ENCODE data around the gene TMEM116. TPM values are rescaled to one million over a fixed set of nuclear protein-coding genes. Genes with fewer than 3 reads are reported as not detected.
"Not testable (repeated sequence)": the region's sequence is repeated elsewhere in the genome, so short reads cannot be mapped to it uniquely, and the experiment has no call there.

The TMEM116 gene
- total RNA-seq, 2 experiments from 2014 or later, result 12.7 to 13.1 TPM

DNA sequence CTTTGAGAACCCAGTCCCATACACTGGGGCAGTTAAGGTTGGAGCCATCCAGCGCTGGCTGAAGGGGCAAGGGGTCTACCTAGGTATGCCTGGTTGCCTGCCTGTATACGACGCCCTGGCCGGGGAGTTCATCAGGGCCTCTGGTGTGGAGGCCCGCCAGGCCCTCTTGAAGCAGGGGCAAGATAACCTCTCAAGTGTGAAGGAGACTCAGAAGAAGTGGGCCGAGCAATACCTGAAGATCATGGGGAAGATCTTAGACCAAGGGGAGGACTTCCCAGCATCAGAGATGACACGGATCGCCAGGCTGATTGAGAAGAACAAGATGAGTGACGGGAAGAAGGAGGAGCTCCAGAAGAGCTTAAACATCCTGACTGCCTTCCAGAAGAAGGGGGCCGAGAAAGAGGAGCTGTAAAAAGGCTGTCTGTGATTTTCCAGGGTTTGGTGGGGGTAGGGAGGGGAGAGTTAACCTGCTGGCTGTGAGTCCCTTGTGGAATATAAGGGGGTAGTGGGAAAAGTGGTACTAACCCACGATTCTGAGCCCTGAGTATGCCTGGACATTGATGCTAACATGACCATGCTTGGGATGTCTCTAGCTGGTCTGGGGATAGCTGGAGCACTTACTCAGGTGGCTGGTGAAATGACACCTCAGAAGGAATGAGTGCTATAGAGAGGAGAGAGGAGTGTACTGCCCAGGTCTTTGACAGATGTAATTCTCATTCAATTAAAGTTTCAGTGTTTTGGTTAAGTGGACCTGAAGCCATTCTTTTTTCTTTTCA, 9.5 kb upstream of the TMEM116 start:
- no peak for DNase-seq
- H3K36me3 Mint-ChIP-seq (ENCODE audit: low read depth), result peaks cover 66% of the 10 kb centered on the region
- H3K4me1 Mint-ChIP-seq (ENCODE audit: low read depth), result peaks cover 31% of the 10 kb centered on the region
- H3K27me3 Mint-ChIP-seq (ENCODE audit: low read depth), result no peaks in the 10 kb centered on the region
- no peaks in the 10 kb centered on the region for H3K9me3 Mint-ChIP-seq (ENCODE audit: insufficient read depth)
- H3K27ac Mint-ChIP-seq, result peak overlapping the region; percentile 50
- POLR2A ChIA-PET, result interaction anchor here (0.7 to 1.9 kb wide), 4 partner anchors 8 to 103 kb away, joined by 3 to 8 read pairs (median 6); partner anchors contain the start of genes TMEM116 and TRAFD1
- H3K4me3 Mint-ChIP-seq, result no peak overlapping the region
- ATAC-seq, result peak; percentile 25
- CTCF ChIA-PET, result interaction anchor here (1.0 to 2.6 kb wide), 4 partner anchors 9 to 389 kb away, joined by 3 to 14 read pairs (median 6); partner anchors contain the start of genes ERP29 and TMEM116

DNA sequence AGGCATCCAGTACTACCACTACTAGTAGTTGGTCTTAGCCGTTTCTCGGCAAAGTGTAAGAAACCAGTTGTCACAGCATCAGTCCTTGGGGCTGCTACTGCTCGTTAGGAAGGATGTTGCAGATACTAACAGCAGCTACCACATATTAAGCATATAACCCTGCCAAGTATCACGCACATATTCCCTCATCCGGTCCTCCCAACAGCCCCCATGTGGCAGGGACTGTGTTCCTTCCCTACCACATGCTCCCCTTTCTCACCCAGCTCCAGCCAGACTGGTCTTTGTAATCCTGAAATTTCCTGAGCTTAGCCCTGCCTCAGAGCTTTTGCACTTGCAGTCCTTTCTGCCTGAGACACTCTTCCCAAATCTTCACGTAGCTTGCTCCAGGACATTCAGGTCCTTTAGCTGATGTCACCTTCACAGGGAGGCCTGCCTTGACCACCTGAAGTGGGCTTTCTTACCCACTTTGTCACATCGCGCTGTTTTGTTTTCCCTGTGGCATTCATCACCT, 8.0 kb upstream of the TMEM116 start:
- ATAC-seq (no peak), DNase-seq (no peak)
- peaks cover 73% of the 10 kb centered on the region for H3K36me3 Mint-ChIP-seq (ENCODE audit: low read depth)
- ChIA-PET CTCF (interaction anchor here (1.0 to 2.6 kb wide), 2 partner anchors 75 to 366 kb away, joined by 3 to 8 read pairs; no protein-coding TSS in a partner anchor), POLR2A (interaction anchor here (1.1 kb wide), 1 partner anchor 85 kb away, joined by 3 read pairs; no protein-coding TSS in a partner anchor)
- peak overlapping the region; percentile 48 for H3K27ac Mint-ChIP-seq
- H3K4me3 Mint-ChIP-seq, result no peak overlapping the region
- no peaks in the 10 kb centered on the region for H3K27me3 Mint-ChIP-seq (ENCODE audit: low read depth)
- peaks cover 35% of the 10 kb centered on the region for H3K4me1 Mint-ChIP-seq (ENCODE audit: low read depth)
- no peaks in the 10 kb centered on the region for H3K9me3 Mint-ChIP-seq (ENCODE audit: insufficient read depth)

DNA sequence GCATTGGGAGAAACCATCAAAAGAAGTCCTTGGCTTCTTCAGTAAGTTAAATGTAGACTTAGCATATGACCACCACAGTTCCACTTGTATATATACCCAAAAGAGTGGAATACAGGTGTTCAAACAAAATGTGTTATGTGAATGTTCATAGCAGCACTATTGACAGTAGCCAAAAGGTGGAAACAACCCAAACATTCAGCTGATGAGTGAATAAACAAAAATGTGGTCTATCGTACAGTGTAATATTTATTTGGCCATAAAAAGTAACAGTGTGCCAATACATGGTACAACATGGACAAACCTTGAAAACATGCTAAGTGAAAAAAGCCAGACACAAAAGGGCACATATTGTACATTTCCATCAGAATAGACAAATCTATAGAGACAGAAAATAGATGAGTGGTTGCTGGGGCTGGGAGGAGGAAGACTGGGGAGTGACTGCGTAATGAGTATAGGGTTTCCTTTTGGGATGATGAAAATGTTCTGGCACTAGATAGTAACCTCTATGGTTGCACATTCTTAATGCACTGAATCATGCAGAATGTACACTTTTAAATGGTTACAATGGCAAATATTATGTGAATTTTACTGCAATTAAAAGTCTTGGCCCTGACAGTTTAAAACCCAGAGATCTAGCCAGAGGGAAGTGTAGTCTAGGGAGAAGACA, 5.7 kb upstream of the TMEM116 start:
- Mint-ChIP-seq H3K9me3 (ENCODE audit: insufficient read depth) (no peaks in the 10 kb centered on the region), H3K36me3 (ENCODE audit: low read depth) (peaks cover 69% of the 10 kb centered on the region), H3K4me1 (ENCODE audit: low read depth) (peaks cover 43% of the 10 kb centered on the region), H3K27me3 (ENCODE audit: low read depth) (no peaks in the 10 kb centered on the region), H3K27ac (peak overlapping the region; percentile 45), H3K4me3 (no peak overlapping the region)
- DNase-seq (no peak), ATAC-seq (no peak)
- CTCF ChIA-PET, result interaction anchor here (1.7 kb wide), 1 partner anchor 74 kb away, joined by 5 read pairs; no protein-coding TSS in a partner anchor
- POLR2A ChIA-PET, result no interaction called here

DNA sequence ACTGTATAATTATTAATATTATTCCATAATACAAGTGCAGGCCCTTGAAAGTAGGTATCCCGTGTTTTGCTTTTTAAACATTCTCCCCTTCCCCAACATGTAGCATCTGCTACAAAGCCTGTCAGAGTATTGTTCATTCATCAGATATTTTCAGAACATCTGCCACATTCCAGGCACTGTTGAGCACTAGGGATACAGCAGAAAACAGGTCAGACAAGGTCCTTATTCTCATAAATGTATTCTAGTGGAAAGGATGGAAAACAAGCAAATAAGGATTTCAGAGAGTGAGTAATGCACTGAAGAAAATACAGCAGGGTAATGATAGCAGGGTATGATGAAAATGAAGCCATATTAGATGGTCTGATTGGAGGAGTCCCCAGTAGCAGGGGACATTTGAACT, 4.1 kb upstream of the TMEM116 start:
- Mint-ChIP-seq H3K36me3 (ENCODE audit: low read depth) (peaks cover 66% of the 10 kb centered on the region), H3K9me3 (ENCODE audit: insufficient read depth) (no peaks in the 10 kb centered on the region), H3K27ac (no peak overlapping the region), H3K4me3 (no peak overlapping the region), H3K4me1 (ENCODE audit: low read depth) (peaks cover 41% of the 10 kb centered on the region), H3K27me3 (ENCODE audit: low read depth) (no peaks in the 10 kb centered on the region)
- ChIA-PET CTCF (interaction anchor here (1.1 to 6.2 kb wide), 2 partner anchors 49 to 72 kb away, joined by 3 to 63 read pairs; no protein-coding TSS in a partner anchor), POLR2A (no interaction called here)
- no peak for DNase-seq
- ATAC-seq, result no peak

- H3K9me3 Mint-ChIP-seq (ENCODE audit: insufficient read depth), result no peaks in the 10 kb centered on the region
- POLR2A ChIA-PET, result no interaction called here
These were observed 3.0 kb upstream of the TMEM116 start for GRCh38 chr12:112015938-112016337.

DNA sequence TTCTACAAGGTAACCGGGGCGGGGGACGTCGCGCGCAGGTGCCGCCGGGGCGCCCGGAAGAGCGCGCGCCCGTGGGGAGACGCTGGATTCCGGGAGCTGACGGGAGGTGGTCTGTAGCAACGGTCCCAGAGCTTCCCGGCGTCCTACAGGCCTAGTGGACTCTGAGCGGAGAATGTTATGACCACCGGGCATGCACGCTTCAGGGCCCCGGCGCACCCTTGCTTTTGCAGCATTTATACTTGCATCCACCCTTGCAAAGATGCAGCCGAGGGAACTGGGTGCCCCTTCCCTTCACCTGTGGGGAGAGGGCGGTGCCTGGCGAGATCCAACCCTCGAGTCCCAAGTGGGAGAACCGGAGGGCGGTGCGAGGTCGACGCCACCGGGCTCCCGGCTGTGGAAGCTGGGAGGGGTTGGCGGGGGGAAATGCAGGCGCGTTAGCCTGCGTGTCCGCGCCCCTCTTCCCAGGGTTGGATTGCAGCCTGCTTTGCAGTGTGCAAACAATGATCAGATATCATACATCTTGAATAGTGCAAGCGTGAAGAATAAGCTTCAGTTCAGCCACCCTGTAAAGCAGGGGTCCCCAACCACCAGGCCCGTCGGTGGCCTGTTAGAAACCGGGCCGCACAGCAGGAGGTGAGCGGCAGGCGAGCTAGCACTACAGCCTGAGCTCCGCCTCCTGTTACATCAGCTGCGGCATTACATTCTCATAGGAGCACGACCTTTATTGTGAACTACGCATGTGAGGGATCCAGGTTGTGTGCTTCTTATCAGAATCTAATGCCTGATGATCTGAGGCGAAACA, 837 bp upstream of the TMEM116 start:
- peak; percentile 83 for DNase-seq
- ChIA-PET POLR2A (interaction anchor here (0.6 to 4.0 kb wide), 22 partner anchors 10 to 405 kb away, joined by 3 to 91 read pairs (median 7); partner anchors contain the start of genes ACAD10, BRAP, NAA25 and PTPN11), CTCF (interaction anchor here (0.7 to 6.2 kb wide), 31 partner anchors 9 to 374 kb away, joined by 3 to 63 read pairs (median 4); partner anchors contain the start of gene TRAFD1)
- H3K27ac Mint-ChIP-seq, result peak overlapping the region; percentile 95
- H3K9me3 Mint-ChIP-seq (ENCODE audit: insufficient read depth), result no peaks in the 10 kb centered on the region
- peaks cover 58% of the 10 kb centered on the region for H3K36me3 Mint-ChIP-seq (ENCODE audit: low read depth)
- peak; percentile 54 for ATAC-seq
- no peaks in the 10 kb centered on the region for H3K27me3 Mint-ChIP-seq (ENCODE audit: low read depth)
- peak overlapping the region; percentile 92 for H3K4me3 Mint-ChIP-seq
- peaks cover 57% of the 10 kb centered on the region for H3K4me1 Mint-ChIP-seq (ENCODE audit: low read depth)

More at GRCh38 chr12:112015938-112016337, 3.0 kb upstream of the TMEM116 start:
- Mint-ChIP-seq H3K27ac (peak overlapping the region; percentile 63), H3K36me3 (ENCODE audit: low read depth) (peaks cover 67% of the 10 kb centered on the region), H3K4me1 (ENCODE audit: low read depth) (peaks cover 52% of the 10 kb centered on the region), H3K27me3 (ENCODE audit: low read depth) (no peaks in the 10 kb centered on the region), H3K4me3 (peak overlapping the region; percentile 30)
- CTCF ChIA-PET, result interaction anchor here (0.6 to 6.2 kb wide), 4 partner anchors 50 to 575 kb away, joined by 3 to 63 read pairs (median 4); no protein-coding TSS in a partner anchor
- DNase-seq, result no peak
- ATAC-seq, result no peak

DNA sequence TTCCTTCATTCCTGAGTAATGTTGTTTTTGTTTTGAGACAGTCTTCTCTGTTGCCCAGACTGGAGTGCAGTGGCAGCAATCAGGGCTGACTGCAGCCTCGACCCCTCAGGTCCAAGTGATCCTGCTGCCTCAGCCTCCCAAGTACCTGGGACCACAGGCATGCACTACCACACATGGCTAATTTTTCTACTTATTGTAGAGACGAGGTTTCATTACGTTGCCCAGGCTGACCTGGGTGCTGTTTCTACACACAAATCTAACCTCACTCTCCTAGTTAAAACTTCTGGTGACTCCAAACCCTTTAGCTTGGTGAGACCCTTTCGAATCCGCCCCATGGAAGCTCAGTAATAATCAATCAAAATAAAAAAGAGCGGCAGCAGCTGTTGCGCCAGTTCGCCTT, 1.3 kb downstream of the TMEM116 start:
- DNase-seq (no peak), ATAC-seq (no peak)
- Mint-ChIP-seq H3K36me3 (ENCODE audit: low read depth) (peaks cover 46% of the 10 kb centered on the region), H3K4me1 (ENCODE audit: low read depth) (peaks cover 44% of the 10 kb centered on the region), H3K9me3 (ENCODE audit: insufficient read depth) (no peaks in the 10 kb centered on the region), H3K27ac (peak overlapping the region; percentile 95), H3K27me3 (ENCODE audit: low read depth) (no peaks in the 10 kb centered on the region), H3K4me3 (peak overlapping the region; percentile 92)
- POLR2A ChIA-PET, result interaction anchor here (0.6 to 4.0 kb wide), 10 partner anchors 9 to 73 kb away, joined by 3 to 91 read pairs (median 6); no protein-coding TSS in a partner anchor
- CTCF ChIA-PET, result interaction anchor here (1.7 to 6.2 kb wide), 5 partner anchors 9 to 119 kb away, joined by 4 to 63 read pairs (median 39); no protein-coding TSS in a partner anchor

- POLR2A ChIA-PET, result interaction anchor here (0.6 to 1.3 kb wide), 5 partner anchors 10 to 98 kb away, joined by 3 to 4 read pairs (median 3); partner anchors contain the start of gene NAA25
- no peak for DNase-seq
- H3K4me3 Mint-ChIP-seq, result peak overlapping the region; percentile 92
- ATAC-seq, result no peak
- no peaks in the 10 kb centered on the region for H3K27me3 Mint-ChIP-seq (ENCODE audit: low read depth)
- H3K9me3 Mint-ChIP-seq (ENCODE audit: insufficient read depth), result no peaks in the 10 kb centered on the region
- H3K27ac Mint-ChIP-seq, result peak overlapping the region; percentile 95
- H3K36me3 Mint-ChIP-seq (ENCODE audit: low read depth), result peaks cover 37% of the 10 kb centered on the region
- CTCF ChIA-PET, result interaction anchor here (0.7 to 0.9 kb wide), 2 partner anchors 17 to 65 kb away, joined by 3 read pairs; no protein-coding TSS in a partner anchor
- H3K4me1 Mint-ChIP-seq (ENCODE audit: low read depth), result peaks cover 41% of the 10 kb centered on the region
These were observed 2.3 kb downstream of the TMEM116 start for GRCh38 chr12:112010415-112011344.

GRCh38 chr12:112009596-112009995, 3.4 kb downstream of the TMEM116 start:
- ATAC-seq; H3K9me3 Mint-ChIP-seq (ENCODE audit: insufficient read depth); H3K27ac Mint-ChIP-seq; DNase-seq; H3K27me3 Mint-ChIP-seq (ENCODE audit: low read depth); H3K4me3 Mint-ChIP-seq: not testable (repeated sequence)
- Mint-ChIP-seq H3K36me3 (ENCODE audit: low read depth) (peaks cover 33% of the 10 kb centered on the region), H3K4me1 (ENCODE audit: low read depth) (peaks cover 38% of the 10 kb centered on the region)
- CTCF ChIA-PET, result interaction anchor here (0.8 to 0.9 kb wide), 2 partner anchors 16 to 64 kb away, joined by 3 read pairs; no protein-coding TSS in a partner anchor
- POLR2A ChIA-PET, result interaction anchor here (0.9 to 1.3 kb wide), 3 partner anchors 8 to 99 kb away, joined by 3 to 4 read pairs (median 4); partner anchors contain the start of gene NAA25

- Mint-ChIP-seq H3K4me3 (no peak overlapping the region), H3K9me3 (ENCODE audit: insufficient read depth) (no peaks in the 10 kb centered on the region), H3K27ac (no peak overlapping the region), H3K36me3 (ENCODE audit: low read depth) (peaks cover 26% of the 10 kb centered on the region), H3K27me3 (ENCODE audit: low read depth) (no peaks in the 10 kb centered on the region), H3K4me1 (ENCODE audit: low read depth) (peaks cover 33% of the 10 kb centered on the region)
- DNase-seq (no peak), ATAC-seq (no peak)
- ChIA-PET POLR2A (no interaction called here), CTCF (interaction anchor here (0.8 kb wide), 1 partner anchor 64 kb away, joined by 3 read pairs; no protein-coding TSS in a partner anchor)
These were observed 4.0 kb downstream of the TMEM116 start for GRCh38 chr12:112008918-112009317.

All from activated CD8-positive, alpha-beta T cell treated with anti-CD3 and anti-CD28 coated beads, Interleukin-2, amount 10 ng/mL, durations not matched to agents 7 days and 5 days (primary cell).